Measurements from ENCODE around the gene MTOR. TPM values are rescaled to one million over a fixed set of nuclear protein-coding genes. Genes with fewer than 3 reads are reported as not detected.

MTOR gene
- total and polyA plus RNA-seq, 2 of the 8 experiments (the other 6 are each of a cell fraction or from before 2014, with no cell fraction given) = 44.2 to 76.8 TPM

DNA sequence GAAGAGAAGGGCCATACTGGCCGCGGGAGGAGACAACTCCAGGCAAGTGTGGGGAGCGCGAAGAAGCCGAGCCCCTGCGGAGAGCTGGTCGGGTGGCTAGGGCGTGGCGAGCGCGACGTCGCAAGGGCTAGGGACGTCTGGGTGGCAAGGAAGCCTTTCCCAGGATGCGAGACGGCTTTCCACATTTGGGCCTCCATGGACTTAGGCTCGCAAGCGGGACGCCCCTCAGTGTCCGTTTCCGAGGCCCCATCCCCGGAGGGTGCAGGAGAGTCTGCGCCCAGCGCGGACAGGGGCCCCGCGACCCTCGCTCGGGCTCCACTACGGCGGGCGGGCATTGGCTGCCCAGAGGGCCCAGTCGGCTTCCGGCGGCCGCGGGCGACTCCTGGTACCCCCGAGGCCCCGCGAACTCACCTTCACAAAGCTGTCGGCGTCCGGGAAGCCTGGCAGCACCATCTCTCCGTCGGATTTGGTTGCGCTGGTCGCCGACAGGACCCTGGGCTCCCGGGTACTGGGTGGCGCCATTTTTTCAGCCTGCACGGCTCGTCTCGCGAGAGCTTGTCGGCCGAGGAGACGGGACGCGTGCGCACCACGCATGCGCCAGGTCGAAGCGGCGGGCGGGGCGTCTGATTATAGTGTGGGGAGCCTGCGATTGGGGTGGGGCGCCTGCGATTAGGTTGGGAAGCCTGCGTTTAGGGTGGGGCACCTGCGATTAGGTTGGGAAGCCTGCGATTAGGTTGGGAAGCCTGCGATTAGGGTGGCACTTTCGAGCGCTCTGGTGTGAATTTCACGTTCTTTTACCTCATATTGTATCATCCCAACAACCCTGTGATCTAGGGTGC lies 162.8 kb downstream of the MTOR start, which contains the start of gene EXOSC10:
Gene EXOSC10 (minus strand): TSS at position 560 of the 839 bp plus-strand sequence. CDS start 38 bp downstream, at position 522.
- Histone ChIP-seq H2BK20ac (ENCODE audit: low read length) (no peak within 1 kb of the TSS), H2BK120ac (replicated peaks; ENCODE audit: low read depth, low read length) (no peak within 1 kb of the TSS), H2BK5ac (ENCODE audit: low read depth, low read length) (peak within 1 kb of the TSS; percentile 95), H2AFZ (ENCODE audit: low read length) (peak within 1 kb of the TSS; percentile 61; the same call in 1 of the 2 replicates), H2BK15ac (ENCODE audit: low read length) (no peak within 1 kb of the TSS), H3K14ac (ENCODE audit: insufficient read length) (no peak within 1 kb of the TSS), H3K27ac (ENCODE audit: low read depth, low read length) (peak within 1 kb of the TSS; percentile 93), H4K20me1 (replicated peaks in 1 of 2; ENCODE audit: control insufficient read depth in 1 of 2, insufficient read depth in 2 of 2, low read length in 2 of 2) (no peaks in the 10 kb centered on the region), H3K56ac (replicated peaks; ENCODE audit: insufficient read length, low read depth, low read length) (peak within 1 kb of the TSS; percentile 91), H3K23ac (ENCODE audit: insufficient read length) (no peak within 1 kb of the TSS), H3K18ac (ENCODE audit: extremely low read depth, low read length) (no peak within 1 kb of the TSS; the same call in 1 of the 2 replicates), H3K9me3 (ENCODE audit: insufficient read depth in 2 of 2, low read depth in 1 of 2, low read length in 1 of 2) (no peaks in the 10 kb centered on the region), H4K5ac (ENCODE audit: insufficient read length, low read depth, low read length) (peak within 1 kb of the TSS; percentile 91), H2BK12ac (ENCODE audit: low read depth, low read length) (peak within 1 kb of the TSS; percentile 84; the same call in 1 of the 2 replicates), H3K27me3 (replicated peaks in 1 of 4; ENCODE audit: control insufficient read depth in 3 of 4, extremely low read depth in 1 of 4, insufficient read depth in 3 of 4, low read length in 3 of 4) (no peaks in the 10 kb centered on the region), H4K91ac (replicated peaks; ENCODE audit: insufficient read length, low read length) (peak within 1 kb of the TSS; percentile 76), H3K79me1 (ENCODE audit: low read depth, low read length) (no peaks in the 10 kb centered on the region; the same call in 1 of the 2 replicates), H3K4me3 (ENCODE audit: extremely low read depth in 1 of 4, insufficient read depth in 2 of 4, low read depth in 3 of 4, low read length in 4 of 4) (peak within 1 kb of the TSS; percentile 85 to 99 (median 97)), H3K4ac (replicated peaks; ENCODE audit: insufficient read length, low read depth, low read length) (peak within 1 kb of the TSS; percentile 81), H3K4me1 (replicated peaks in 1 of 4; ENCODE audit: control insufficient read depth in 3 of 4, insufficient read depth in 4 of 4, low read length in 3 of 4) (peaks cover 0 to 6% (median 1%) of the 10 kb centered on the region in 4 experiments; a peak in 3 of 7 replicates), H3K36me3 (ENCODE audit: control insufficient read depth in 2 of 4, insufficient read depth in 4 of 4, low read length in 3 of 4) (peaks cover 0 to 30% (median 12%) of the 10 kb centered on the region in 4 experiments; a peak in 5 of 8 replicates), H3K79me2 (ENCODE audit: control insufficient read depth in 1 of 2, insufficient read depth in 2 of 2, low read length in 2 of 2) (peaks cover 5 to 17% of the 10 kb centered on the region in 2 experiments), H2AK5ac (ENCODE audit: low read depth, low read length) (no peak within 1 kb of the TSS), H3K4me2 (ENCODE audit: insufficient read depth in 1 of 2, low read depth in 2 of 2, low read length in 2 of 2) (peak within 1 kb of the TSS; percentile 73 to 78), H4K8ac (ENCODE audit: extremely low read depth, insufficient read depth, low read length) (peak within 1 kb of the TSS; percentile 100), H3K9ac (replicated peaks in 1 of 4; ENCODE audit: extremely low read depth in 1 of 4, low read depth in 3 of 4, low read length in 3 of 4) (peak within 1 kb of the TSS; percentile 90 to 99 (median 96)), H3K23me2 (ENCODE audit: low read depth, low read length) (no peaks in the 10 kb centered on the region; the same call in 1 of the 2 replicates)
- ChIA-PET CTCF (ENCODE audit: partially characterized antibody) (interaction anchor here (0.8 to 2.0 kb wide), 5 partner anchors 12 to 64 kb away, joined by 3 to 8 read pairs (median 5); no protein-coding TSS in a partner anchor), POLR2A (ENCODE audit: partially characterized antibody) (interaction anchor here (0.5 to 3.3 kb wide), 28 partner anchors 8 to 289 kb away, joined by 3 to 17 read pairs (median 4); partner anchors contain the start of genes ANGPTL7, MTOR and SRM)
- DNase-seq (ENCODE audit: low read depth in 1 of 2, low spot score in 2 of 2) = peak; percentile 73 to 98
- FAIRE-seq = no peak
- 2% methylated on average over 77 of the region's 78 CpGs; no CpG with 5 or more reads in 1 of the 2 experiments for WGBS, 2 experiments (ENCODE audit: extremely low coverage in 1 of 2, insufficient coverage in 1 of 2, insufficient read length in 1 of 2, insufficient replicate concordance in 2 of 2, low coverage in 1 of 2, low lambda C conversion rate in 2 of 2, missing lambda C conversion rate in 1 of 2)
- TF ChIP-seq CHD1 (IDR thresholded peaks at IDR 0.05; ENCODE audit: low read depth, low read length) (no peak), JUND (IDR thresholded peaks at IDR 0.05; ENCODE audit: low read length) (no peak), SRF (IDR thresholded peaks at IDR 0.05; ENCODE audit: low read depth, low read length) (no peak), TEAD4 (IDR thresholded peaks at IDR 0.05; ENCODE audit: low read depth, low read length) (no peak), RBBP5 (IDR thresholded peaks at IDR 0.05; ENCODE audit: borderline replicate concordance, low read depth, low read length) (peak; percentile 90), BACH1 (IDR thresholded peaks at IDR 0.05; ENCODE audit: low read length) (peak; percentile 20; the same call in 1 of the 2 replicates), PHF8 (conservative IDR thresholded peaks at IDR 0.05; ENCODE audit: low read depth, low read length) (peak; percentile 94), HDAC2 (IDR thresholded peaks at IDR 0.05; ENCODE audit: borderline replicate concordance in 1 of 2, low read depth in 2 of 2, low read length in 2 of 2) (peak in 1 of 2 experiments; percentile 72; a peak in 2 of 4 replicates), SIRT6 (IDR thresholded peaks at IDR 0.05; ENCODE audit: low read length) (no peak), SIX5 (IDR thresholded peaks at IDR 0.05; ENCODE audit: low read depth, low read length) (no peak), RNF2 (IDR thresholded peaks at IDR 0.05; ENCODE audit: borderline replicate concordance, low read depth, low read length, missing control alignments, poor library complexity, severe bottlenecking) (no peak)

Measured in H1 (cell line).